Measurements from ENCODE around the gene NRIP1.

The NRIP1 gene

DNA sequence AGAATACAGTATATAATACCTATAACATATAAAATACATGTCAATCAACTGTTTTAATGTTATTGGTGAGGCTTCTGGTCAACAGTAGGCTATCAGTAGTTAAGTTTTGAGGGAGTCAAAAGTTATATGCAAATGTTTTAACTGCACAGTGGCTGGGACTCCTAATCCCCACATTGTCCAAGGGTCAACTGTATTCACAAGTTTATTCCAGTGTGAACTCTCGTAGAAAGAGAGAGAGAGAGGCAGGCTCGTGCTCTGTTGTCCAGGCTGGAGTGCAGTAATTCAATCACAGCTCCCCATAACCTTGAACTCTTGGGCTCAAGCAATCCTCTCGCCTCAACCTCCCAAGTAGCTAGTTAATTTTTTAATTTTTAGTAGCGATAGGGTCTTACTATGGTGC is 66.0 kb downstream of the NRIP1 start:
- TF ChIP-seq ZNF274 (IDR thresholded peaks at IDR 0.05; ENCODE audit: low read depth, low read length), result no peak
- no peak overlapping the region for H3K4me3 ChIP-seq (ENCODE audit: low read length)

DNA sequence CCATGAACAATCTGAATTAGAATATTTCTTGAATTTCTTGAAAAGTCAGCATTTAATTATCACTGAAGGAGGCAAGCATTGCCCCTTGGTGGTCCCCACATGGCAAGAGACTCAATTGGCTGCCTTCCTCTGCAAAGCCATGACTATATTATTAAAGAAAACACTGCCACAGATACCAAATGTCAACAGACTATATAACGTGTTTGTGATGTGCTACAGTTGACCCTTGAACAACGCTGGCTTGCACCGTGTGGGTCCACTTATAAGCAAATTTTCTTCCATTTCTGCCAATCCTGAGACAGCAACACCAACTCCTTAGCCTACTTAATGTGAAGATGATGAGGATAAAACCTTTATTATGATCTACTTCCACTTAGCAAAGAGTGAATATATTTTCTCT is 66.5 kb downstream of the NRIP1 start:
- no peak for TF ChIP-seq ZNF274 (IDR thresholded peaks at IDR 0.05; ENCODE audit: low read depth, low read length)

DNA sequence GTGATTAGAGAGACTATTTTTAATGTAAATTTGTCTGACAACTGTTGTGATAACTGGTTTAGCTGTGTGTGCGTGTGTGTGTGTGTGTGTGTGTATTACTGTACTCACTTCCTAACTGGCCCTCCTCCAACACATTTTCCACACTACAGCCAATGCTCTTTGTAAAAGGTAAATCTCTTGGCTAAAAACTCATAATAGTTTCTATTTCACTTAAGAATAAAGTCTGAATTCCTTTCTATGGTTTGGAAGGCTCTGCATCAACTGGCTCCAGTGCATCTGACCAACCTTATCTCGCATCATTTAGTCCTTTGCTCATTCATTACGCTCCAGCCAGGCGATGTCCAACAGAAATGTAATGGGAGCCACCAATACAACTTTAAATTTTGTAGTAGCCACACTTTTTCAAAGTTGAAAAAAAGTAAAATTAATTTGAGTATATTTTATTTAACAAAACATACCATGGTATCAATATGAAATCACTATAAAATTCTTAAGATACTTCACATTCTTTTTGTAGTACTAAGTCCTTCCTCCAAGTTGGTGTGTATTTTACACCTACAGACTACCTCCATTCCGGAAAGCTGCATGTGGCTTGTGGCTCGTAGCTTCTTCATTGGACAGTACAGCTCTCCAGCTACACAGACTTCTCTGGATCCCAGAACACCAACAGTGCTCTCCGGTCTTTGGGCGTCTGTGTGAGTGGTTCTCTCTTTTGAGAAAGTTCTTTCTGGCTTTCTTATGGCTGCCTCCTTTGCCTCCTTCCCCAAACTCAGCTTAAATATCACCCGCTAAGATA is 68.9 kb downstream of the NRIP1 start:
- TF ChIP-seq ZNF274 (IDR thresholded peaks at IDR 0.05; ENCODE audit: low read depth, low read length), result no peak
- H3K4me3 ChIP-seq (ENCODE audit: low read length), result no peak overlapping the region

More for the DNA sequence above, 66.5 kb downstream of the NRIP1 start:
- no peak overlapping the region for H3K4me3 ChIP-seq (ENCODE audit: low read length)

DNA sequence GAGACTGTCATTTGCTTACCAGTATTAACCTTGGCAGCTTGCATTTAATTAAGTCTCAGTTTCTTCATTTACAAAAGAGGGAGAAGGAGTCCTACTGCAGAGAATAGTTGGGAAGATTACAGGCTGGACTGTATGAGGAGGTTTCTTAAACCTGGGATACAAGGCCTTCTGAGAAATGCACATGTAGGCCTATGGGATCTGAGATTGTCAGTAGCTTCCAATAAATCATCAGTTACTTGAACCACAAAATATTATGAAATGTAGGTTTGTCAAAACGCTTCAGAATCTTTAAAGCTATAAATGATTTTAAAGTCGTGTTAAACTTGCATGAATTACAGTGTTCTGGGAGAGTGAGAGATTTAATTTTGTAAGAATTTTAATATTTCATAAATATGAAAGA is 69.6 kb downstream of the NRIP1 start:
- no peak overlapping the region for H3K4me3 ChIP-seq (ENCODE audit: low read length)
- no peak for TF ChIP-seq ZNF274 (IDR thresholded peaks at IDR 0.05; ENCODE audit: low read depth, low read length)

DNA sequence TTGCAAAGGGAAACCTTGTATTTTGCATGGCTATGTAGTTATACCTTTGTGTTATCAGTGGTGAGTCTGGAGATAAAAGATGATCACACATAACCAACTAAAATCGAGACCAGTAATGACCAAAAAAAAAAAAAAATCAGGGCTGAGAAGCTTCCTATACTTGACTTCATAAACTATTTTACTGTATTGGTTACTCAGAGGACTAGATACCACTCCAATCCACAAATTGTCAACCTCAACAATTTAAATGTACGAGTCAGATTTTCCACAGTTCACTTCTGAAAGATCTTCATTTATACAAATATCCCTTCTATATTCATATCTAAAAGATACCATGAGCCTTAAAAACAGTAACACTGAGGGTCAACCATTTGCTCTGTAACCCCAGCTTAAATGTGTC is 71.7 kb downstream of the NRIP1 start:
- no peak overlapping the region for H3K4me3 ChIP-seq (ENCODE audit: low read length)
- no peak for TF ChIP-seq ZNF274 (IDR thresholded peaks at IDR 0.05; ENCODE audit: low read depth, low read length)

DNA sequence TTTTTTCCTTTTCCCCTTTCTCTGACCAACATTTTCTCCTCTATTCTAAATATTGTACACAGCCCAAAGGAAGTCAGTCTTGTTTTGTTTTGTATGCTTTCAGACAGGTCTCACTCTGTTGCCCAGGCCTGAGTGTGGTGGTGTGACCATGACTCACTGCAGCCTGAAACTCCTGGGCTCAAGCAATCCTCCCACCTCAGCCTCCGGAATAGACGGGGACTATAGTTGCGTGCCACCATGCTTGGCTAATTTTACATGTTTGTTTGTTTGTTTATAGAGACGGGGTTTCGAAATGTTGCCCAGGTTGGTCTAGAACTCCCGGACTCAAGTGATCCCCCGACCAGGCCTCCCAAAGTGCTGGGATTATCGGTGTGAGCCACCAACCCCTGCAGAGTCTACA is 72.8 kb downstream of the NRIP1 start:
- H3K4me3 ChIP-seq (ENCODE audit: low read length), result no peak overlapping the region
- TF ChIP-seq ZNF274 (IDR thresholded peaks at IDR 0.05; ENCODE audit: low read depth, low read length), result no peak

DNA sequence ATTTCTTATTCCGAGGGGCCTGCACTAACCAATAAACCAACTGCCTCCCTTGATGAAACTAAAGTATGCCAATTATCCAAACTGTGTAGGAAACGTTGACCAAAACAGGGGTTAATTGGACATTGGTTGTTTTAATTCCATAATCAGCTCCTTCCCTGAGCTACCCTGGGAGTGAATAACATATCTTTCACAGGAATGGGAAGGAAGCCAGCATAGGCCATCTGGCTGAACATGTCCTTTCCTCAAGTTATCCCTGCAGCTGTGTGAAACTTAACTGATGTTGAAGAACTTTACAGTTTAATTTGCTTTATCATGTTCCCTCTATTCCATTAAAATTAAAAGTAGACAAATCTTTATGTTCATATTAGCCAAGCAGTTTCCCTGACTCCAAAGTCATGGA is 75.4 kb downstream of the NRIP1 start:
- no peak for TF ChIP-seq ZNF274 (IDR thresholded peaks at IDR 0.05; ENCODE audit: low read depth, low read length)
- H3K4me3 ChIP-seq (ENCODE audit: low read length), result no peak overlapping the region

DNA sequence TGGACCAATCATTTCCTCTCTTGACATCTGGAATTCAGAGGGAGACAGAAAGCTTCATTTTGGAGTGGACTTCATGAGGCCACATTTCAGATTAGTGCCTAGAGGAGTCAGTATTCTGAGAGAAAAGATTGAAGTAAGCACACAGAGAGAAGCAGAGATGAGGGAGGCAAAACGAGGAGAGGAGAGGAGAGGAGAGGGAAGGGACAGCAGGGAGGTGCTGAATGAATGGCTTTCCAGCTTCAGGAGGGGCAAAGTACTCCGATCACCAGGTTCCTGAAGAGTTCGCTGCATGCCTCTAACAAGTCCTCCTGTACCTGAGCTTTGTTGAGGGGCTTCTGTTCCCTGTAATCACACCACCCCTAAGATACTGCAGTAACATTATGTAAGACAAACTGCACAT is 76.0 kb downstream of the NRIP1 start:
- TF ChIP-seq ZNF274 (IDR thresholded peaks at IDR 0.05; ENCODE audit: low read depth, low read length), result no peak
- no peak overlapping the region for H3K4me3 ChIP-seq (ENCODE audit: low read length)

DNA sequence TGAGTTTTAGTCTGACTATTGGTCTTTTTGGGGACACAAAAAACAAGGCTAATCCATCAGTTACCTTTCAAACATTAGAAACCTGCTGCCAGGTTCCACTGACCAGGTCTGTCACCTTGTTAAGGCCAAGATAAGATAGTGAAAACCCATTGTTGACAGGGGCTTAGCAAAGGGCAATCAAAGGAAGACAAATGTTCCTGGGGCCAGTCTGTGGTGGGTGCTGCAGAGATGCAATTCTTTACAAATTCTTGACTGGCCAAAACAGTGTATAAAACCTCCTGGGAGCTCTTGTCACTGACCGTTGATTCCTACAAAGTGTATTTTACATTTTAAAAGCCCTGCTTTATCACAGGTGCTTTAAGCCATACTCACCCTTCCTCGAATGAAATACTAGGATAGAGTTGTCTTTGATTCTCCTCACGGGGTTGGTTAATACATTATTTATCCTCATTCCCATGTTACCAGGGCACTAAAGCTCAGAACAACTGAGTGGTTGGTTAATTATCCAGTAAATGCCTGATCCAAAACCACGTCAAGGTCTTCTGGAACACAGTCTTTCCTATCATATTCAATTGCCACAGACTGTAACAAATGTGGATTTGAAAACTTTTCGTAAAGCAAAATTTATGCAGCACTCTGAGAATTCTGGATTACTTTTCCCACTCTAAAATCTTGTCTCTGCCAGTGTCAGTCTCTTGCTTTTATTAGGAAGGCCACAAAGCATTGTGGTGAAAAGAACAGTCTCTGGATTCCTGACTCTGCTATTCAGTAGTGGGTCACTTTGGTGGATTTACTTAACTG is 77.2 kb downstream of the NRIP1 start:
- H3K4me3 ChIP-seq (ENCODE audit: low read length), result no peak overlapping the region
- no peak for TF ChIP-seq ZNF274 (IDR thresholded peaks at IDR 0.05; ENCODE audit: low read depth, low read length)

DNA sequence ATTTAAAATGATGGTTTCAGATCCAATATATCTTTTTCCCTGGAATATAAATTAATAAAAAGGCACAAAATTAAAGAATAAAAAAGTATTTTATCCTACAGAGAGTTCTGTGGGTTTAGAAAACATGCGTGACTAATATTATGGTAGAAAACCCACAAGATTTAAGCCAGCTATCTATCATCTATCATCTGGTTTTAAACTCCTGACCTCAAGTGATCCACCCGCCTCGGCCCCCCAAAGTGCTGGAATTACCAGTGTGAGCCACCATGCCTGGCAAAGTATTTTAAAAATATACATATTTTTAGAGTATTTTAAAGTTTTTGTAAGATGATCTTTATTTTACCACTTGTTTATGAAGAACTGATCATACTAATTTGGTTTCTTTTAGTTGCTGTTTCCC is 79.5 kb downstream of the NRIP1 start:
- no peak for TF ChIP-seq ZNF274 (IDR thresholded peaks at IDR 0.05; ENCODE audit: low read depth, low read length)
- H3K4me3 ChIP-seq (ENCODE audit: low read length), result no peak overlapping the region

DNA sequence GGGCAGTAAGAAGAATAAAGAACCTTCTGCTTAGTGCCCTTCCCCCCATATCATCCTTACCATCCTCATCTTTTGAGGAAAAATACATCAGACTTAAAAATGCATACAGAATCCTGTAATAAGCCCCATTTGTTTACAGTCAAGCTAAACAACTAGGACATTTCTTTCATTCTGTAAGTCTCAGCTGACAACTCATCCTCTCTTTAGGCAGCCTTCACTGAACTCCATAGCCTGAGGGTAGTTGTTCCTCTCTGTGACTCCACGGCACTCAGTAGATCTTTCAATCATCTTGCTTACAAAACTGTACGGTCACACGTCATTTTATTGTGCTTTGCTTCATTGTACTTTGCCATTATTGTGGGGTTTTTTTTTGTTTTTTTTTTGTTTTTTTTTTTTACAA is 82.5 kb downstream of the NRIP1 start:
- H3K4me3 ChIP-seq (ENCODE audit: low read length), result no peak overlapping the region
- TF ChIP-seq ZNF274 (IDR thresholded peaks at IDR 0.05; ENCODE audit: low read depth, low read length), result no peak

DNA sequence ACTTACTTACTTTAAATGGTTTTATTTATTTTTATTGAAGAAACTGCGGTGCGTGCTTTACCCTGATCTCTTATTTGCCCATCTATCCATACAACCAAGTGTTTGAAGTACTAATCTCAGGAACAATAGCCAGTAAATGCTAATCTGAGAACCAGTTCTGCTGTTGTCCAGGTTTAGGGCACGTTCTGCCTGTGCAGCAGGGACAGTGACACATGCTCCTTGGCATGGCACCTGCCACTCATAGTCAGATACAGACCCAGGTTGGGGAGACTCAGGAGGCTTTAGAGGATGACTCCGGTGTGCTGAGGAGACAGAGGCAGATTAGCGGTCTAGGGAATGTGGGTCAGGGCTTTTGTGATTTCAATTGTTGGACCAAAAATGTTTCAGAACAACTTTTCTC is 83.6 kb downstream of the NRIP1 start:
- no peak overlapping the region for H3K4me3 ChIP-seq (ENCODE audit: low read length)
- TF ChIP-seq ZNF274 (IDR thresholded peaks at IDR 0.05; ENCODE audit: low read depth, low read length), result no peak

DNA sequence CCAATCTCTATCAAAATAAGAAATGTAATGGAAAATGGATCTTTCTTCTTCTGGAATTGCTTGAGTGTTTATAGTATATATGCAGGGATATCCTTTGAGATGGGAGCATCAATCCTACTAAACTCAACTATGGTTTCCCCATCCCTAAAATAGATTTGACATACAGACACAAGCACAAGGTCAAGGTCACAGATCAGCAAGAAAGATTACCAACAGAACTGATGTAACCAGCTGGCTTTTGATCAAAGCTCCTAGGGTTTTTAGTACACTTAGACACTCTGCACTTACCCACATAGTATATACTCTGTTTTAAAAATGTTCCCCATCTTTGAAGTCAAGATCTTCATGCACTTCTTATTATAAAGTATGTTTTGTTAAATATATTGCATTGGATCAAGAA is 85.5 kb downstream of the NRIP1 start:
- H3K4me3 ChIP-seq (ENCODE audit: low read length), result no peak overlapping the region
- no peak for TF ChIP-seq ZNF274 (IDR thresholded peaks at IDR 0.05; ENCODE audit: low read depth, low read length)

DNA sequence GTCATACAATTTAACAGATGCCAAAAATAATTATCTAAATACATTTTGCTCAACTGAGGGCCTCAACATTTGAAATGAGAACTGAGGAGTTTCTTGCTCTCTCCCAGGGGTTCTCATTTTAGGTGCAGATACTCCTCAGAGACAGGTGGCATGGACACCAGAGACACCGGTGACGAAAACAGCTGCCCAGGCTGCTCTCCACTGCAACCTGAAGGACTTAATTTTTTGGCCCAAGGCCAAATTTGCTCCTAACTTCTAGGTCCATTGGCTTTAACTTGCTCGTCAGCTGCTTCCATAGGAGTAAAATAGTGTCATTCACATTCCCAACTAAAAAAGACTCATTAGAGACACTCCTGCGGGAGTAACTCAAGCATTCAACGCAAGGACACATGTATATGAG is 87.0 kb downstream of the NRIP1 start:
- H3K4me3 ChIP-seq (ENCODE audit: low read length), result no peak overlapping the region
- TF ChIP-seq ZNF274 (IDR thresholded peaks at IDR 0.05; ENCODE audit: low read depth, low read length), result no peak
